GM23338 (cell line): Measurements from ENCODE around the gene DCST2. TPM values are rescaled to one million over a fixed set of nuclear protein-coding genes. Genes with fewer than 3 reads are reported as not detected.

Experiments
- ATAC-seq: fragments of 200-7000 bp; cut with Tn5 transposase; 3 replicates; pipeline ENCODE4 v1.9.1; 2020
- DNase-seq: peaks from one replicate; pipeline ENCODE4 v3.0.0-alpha.2; 2015; ENCODE audit warnings: low spot score
- H2AFZ ChIP-seq: fragments of 200-600 bp; sonication (generic); 2 replicates; pipeline ENCODE4 v1.8.0; 2016; ENCODE audit warnings: antibody characterized with exemption, mild to moderate bottlenecking, moderate library complexity
- H3F3A ChIP-seq: fragments of 200-600 bp; sonication (generic); replicated peaks from 2 replicates; pipeline ENCODE4 v1.8.0; 2017; ENCODE audit warnings: antibody characterized with exemption, mixed run types, low read depth
- H3K27ac ChIP-seq: fragments of 200-600 bp; sonication (generic); 2 replicates; pipeline ENCODE4 v1.6.1; 2016; ENCODE audit warnings: low read depth
- H3K27me3 ChIP-seq: fragments of 200-600 bp; sonication (generic); 2 replicates; pipeline ENCODE4 v1.8.0; 2016; ENCODE audit warnings: mild to moderate bottlenecking, mixed run types, moderate library complexity; ENCODE audit not compliant: insufficient read depth
- H3K36me3 ChIP-seq: fragments of 200-600 bp; sonication (generic); 2 replicates; pipeline ENCODE4 v1.8.0; 2016; ENCODE audit warnings: mild to moderate bottlenecking; ENCODE audit not compliant: insufficient read depth
- H3K4me1 ChIP-seq: fragments of 200-600 bp; sonication (generic); 2 replicates; pipeline ENCODE4 v1.8.0; 2016; ENCODE audit warnings: mild to moderate bottlenecking, moderate library complexity; ENCODE audit not compliant: insufficient read depth
- H3K4me2 ChIP-seq: fragments of 200-600 bp; sonication (generic); 2 replicates; pipeline ENCODE4 v1.7.1; 2017; ENCODE audit warnings: mixed run types
- H3K4me3 ChIP-seq: fragments of 200-600 bp; sonication (generic); 2 replicates; pipeline ENCODE4 v1.6.1; 2016; ENCODE audit warnings: mixed run types
- H3K79me2 ChIP-seq: fragments of 200-600 bp; sonication (generic); replicated peaks from 2 replicates; pipeline ENCODE4 v1.8.0; 2017; ENCODE audit warnings: mild to moderate bottlenecking; ENCODE audit not compliant: insufficient read depth
- H3K9me2 ChIP-seq: fragments of 200-600 bp; sonication (generic); 2 replicates; pipeline ENCODE4 v1.8.0; 2017; ENCODE audit not compliant: insufficient read depth
- H4K20me1 ChIP-seq: fragments of 200-600 bp; sonication (generic); replicated peaks from 2 replicates; pipeline ENCODE4 v1.8.0; 2017; ENCODE audit warnings: mild to moderate bottlenecking; ENCODE audit not compliant: insufficient read depth
- H3K27ac Mint-ChIP-seq: 2 replicates; pipeline ENCODE4 v1.8.0; 2020; ENCODE audit warnings: inconsistent platforms, mild to moderate bottlenecking, moderate library complexity, mixed read lengths
- H3K27me3 Mint-ChIP-seq: 3 replicates; pipeline ENCODE4 v1.8.0; 2022; ENCODE audit warnings: low read depth, mild to moderate bottlenecking, moderate library complexity, mixed read lengths, inconsistent platforms; ENCODE audit not compliant: insufficient read depth, poor library complexity
- H3K36me3 Mint-ChIP-seq: 3 replicates; pipeline ENCODE4 v1.8.0; 2021; ENCODE audit warnings: low read depth, mild to moderate bottlenecking, inconsistent platforms, moderate library complexity, mixed read lengths
- H3K4me1 Mint-ChIP-seq: 3 replicates; pipeline ENCODE4 v1.8.0; 2020; ENCODE audit warnings: mild to moderate bottlenecking, inconsistent platforms, mixed read lengths
- H3K4me3 Mint-ChIP-seq: 3 replicates; pipeline ENCODE4 v1.8.0; 2021; ENCODE audit warnings: moderate library complexity, mild to moderate bottlenecking, inconsistent platforms, mixed read lengths
- H3K9me3 Mint-ChIP-seq: 3 replicates; pipeline ENCODE4 v1.8.0; 2020; ENCODE audit warnings: moderate library complexity, mild to moderate bottlenecking, inconsistent platforms, mixed read lengths
- CREB1 ChIP-seq: fragments of 250-450 bp; sonication (Bioruptor Pico); IDR thresholded peaks from 2 replicates; pipeline ENCODE4 v1.5.0; 2020; ENCODE audit warnings: low read depth, mild to moderate bottlenecking, moderate library complexity
- ETS1 ChIP-seq: IDR thresholded peaks from 2 replicates; pipeline ENCODE4 v1.6.1; 2016; ENCODE audit warnings: antibody characterized with exemption
- EZH2 ChIP-seq: fragments of 200-600 bp; sonication (generic); IDR thresholded peaks from one replicate; pipeline ENCODE4 v1.8.0; 2017; ENCODE audit warnings: antibody characterized with exemption, mild to moderate bottlenecking, low read depth; ENCODE audit not compliant: unreplicated experiment
- EZH2phosphoT487 ChIP-seq: fragments of 200-600 bp; sonication (generic); IDR thresholded peaks from one replicate; pipeline ENCODE4 v1.8.1; 2018; ENCODE audit warnings: antibody characterized with exemption; ENCODE audit not compliant: unreplicated experiment
- JUNB ChIP-seq: IDR thresholded peaks from one replicate; pipeline ENCODE4 v1.6.1; 2016; ENCODE audit warnings: antibody characterized with exemption; ENCODE audit not compliant: unreplicated experiment
- NANOG ChIP-seq: IDR thresholded peaks from 2 replicates; pipeline ENCODE4 v1.6.1; 2016; ENCODE audit warnings: antibody characterized with exemption, borderline replicate concordance
- STAT1 ChIP-seq: IDR thresholded peaks from one replicate; pipeline ENCODE4 v1.6.1; 2016; ENCODE audit warnings: antibody characterized with exemption; ENCODE audit not compliant: unreplicated experiment
- ZNF114 ChIP-seq: fragments of 250-450 bp; sonication (Bioruptor Pico); IDR thresholded peaks from 2 replicates; pipeline ENCODE4 v1.5.0; 2020; ENCODE audit warnings: mild to moderate bottlenecking, moderate library complexity
- ZNF331 ChIP-seq: fragments of 250-450 bp; sonication (Bioruptor Pico); IDR thresholded peaks from 2 replicates; pipeline ENCODE4 v1.5.0; 2020; ENCODE audit warnings: low read depth, mild to moderate bottlenecking, moderate library complexity
- polyA plus RNA-seq: library from polyadenylated mRNA; unstranded; fragments of >200 nt; fragmentation: Nextera tagmentation; extraction: Ambion mirVana; gene quantifications from 2 replicates; pipeline ENCODE4 v1.2.1, GENCODE V29; 2016
- total RNA-seq: library from RNA; depleted of rRNA; stranded (reverse); fragments of >200 nt; shearing (Covaris generic); gene quantifications from 2 replicates; pipeline ENCODE4 v1.2.3, GENCODE V29; 2014
- TF ChIP-seq, protein P1 (sequence below): fragments of 250-450 bp; sonication (Bioruptor Pico); IDR thresholded peaks from 2 replicates; pipeline ENCODE4 v1.5.0; 2020; ENCODE audit warnings: mild to moderate bottlenecking, moderate library complexity

The DCST2 gene
- total and polyA plus RNA-seq, 2 experiments from 2014 or later: 0.78 TPM; not detected in 1

DNA sequence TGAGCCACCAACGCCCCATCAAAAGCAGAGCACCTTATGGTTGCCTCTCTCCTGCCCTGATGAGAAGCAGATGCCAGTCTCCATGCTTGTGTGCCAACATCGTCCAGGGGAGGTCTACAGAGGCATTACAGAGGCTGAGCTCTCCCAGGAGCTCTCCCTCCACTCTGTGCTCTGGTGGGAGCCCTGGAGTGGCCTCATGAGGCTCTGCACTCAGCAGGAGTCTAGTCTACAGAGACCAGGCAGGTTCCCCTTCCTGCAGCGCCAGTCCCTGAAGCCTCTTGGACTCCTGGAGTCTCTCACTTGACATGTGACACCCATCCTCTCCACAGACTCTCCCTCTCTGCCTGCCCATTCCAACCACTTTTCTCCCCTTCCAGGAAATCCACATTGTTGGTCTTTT, 3.5 kb upstream of the DCST2 start (continued):
- TF ChIP-seq, protein P1, sequence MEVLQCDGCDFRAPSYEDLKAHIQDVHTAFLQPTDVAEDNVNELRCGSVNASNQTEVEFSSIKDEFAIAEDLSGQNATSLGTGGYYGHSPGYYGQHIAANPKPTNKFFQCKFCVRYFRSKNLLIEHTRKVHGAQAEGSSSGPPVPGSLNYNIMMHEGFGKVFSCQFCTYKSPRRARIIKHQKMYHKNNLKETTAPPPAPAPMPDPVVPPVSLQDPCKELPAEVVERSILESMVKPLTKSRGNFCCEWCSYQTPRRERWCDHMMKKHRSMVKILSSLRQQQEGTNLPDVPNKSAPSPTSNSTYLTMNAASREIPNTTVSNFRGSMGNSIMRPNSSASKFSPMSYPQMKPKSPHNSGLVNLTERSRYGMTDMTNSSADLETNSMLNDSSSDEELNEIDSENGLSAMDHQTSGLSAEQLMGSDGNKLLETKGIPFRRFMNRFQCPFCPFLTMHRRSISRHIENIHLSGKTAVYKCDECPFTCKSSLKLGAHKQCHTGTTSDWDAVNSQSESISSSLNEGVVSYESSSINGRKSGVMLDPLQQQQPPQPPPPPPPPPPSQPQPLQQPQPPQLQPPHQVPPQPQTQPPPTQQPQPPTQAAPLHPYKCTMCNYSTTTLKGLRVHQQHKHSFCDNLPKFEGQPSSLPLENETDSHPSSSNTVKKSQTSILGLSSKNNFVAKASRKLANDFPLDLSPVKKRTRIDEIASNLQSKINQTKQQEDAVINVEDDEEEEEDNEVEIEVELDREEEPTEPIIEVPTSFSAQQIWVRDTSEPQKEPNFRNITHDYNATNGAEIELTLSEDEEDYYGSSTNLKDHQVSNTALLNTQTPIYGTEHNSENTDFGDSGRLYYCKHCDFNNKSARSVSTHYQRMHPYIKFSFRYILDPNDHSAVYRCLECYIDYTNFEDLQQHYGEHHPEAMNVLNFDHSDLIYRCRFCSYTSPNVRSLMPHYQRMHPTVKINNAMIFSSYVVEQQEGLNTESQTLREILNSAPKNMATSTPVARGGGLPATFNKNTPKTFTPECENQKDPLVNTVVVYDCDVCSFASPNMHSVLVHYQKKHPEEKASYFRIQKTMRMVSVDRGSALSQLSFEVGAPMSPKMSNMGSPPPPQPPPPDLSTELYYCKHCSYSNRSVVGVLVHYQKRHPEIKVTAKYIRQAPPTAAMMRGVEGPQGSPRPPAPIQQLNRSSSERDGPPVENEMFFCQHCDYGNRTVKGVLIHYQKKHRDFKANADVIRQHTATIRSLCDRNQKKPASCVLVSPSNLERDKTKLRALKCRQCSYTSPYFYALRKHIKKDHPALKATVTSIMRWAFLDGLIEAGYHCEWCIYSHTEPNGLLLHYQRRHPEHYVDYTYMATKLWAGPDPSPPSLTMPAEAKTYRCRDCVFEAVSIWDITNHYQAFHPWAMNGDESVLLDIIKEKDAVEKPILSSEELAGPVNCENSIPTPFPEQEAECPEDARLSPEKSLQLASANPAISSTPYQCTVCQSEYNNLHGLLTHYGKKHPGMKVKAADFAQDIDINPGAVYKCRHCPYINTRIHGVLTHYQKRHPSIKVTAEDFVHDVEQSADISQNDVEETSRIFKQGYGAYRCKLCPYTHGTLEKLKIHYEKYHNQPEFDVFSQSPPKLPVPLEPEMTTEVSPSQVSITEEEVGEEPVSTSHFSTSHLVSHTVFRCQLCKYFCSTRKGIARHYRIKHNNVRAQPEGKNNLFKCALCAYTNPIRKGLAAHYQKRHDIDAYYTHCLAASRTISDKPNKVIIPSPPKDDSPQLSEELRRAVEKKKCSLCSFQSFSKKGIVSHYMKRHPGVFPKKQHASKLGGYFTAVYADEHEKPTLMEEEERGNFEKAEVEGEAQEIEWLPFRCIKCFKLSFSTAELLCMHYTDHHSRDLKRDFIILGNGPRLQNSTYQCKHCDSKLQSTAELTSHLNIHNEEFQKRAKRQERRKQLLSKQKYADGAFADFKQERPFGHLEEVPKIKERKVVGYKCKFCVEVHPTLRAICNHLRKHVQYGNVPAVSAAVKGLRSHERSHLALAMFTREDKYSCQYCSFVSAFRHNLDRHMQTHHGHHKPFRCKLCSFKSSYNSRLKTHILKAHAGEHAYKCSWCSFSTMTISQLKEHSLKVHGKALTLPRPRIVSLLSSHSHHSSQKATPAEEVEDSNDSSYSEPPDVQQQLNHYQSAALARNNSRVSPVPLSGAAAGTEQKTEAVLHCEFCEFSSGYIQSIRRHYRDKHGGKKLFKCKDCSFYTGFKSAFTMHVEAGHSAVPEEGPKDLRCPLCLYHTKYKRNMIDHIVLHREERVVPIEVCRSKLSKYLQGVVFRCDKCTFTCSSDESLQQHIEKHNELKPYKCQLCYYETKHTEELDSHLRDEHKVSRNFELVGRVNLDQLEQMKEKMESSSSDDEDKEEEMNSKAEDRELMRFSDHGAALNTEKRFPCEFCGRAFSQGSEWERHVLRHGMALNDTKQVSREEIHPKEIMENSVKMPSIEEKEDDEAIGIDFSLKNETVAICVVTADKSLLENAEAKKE (CRISPR knock-in tag): no peak
- no peak for TF ChIP-seq NANOG

DNA sequence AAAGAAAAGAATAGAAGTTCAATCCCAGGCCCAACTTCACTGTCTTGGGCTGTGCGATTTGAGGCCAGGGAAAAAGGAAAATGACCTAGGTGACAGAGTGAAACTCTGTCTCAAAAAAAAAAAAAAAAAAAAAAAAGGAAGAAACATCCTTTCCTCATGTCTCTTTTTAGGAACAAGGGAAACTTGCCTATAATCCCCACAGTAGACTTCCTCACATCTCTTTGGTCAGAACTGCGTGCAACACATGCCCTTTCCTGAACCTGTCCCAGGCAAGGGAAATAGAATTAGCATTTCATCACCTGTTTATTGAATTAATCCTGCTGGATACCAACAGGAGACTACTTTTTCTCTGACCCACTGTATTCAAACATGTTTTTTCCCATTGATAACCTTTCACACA, 2.4 kb upstream of the DCST2 start:
- Mint-ChIP-seq H3K27ac (no peak overlapping the region), H3K36me3 (no peaks in the 10 kb centered on the region), H3K4me3 (no peak overlapping the region), H3K4me1 (no peaks in the 10 kb centered on the region; the same call in 2 of the 3 replicates), H3K9me3 (no peaks in the 10 kb centered on the region), H3K27me3 (peaks cover 11% of the 10 kb centered on the region)
- no peaks in the 10 kb centered on the region for H3K36me3 ChIP-seq
- H3F3A ChIP-seq: no peaks in the 10 kb centered on the region
- no peaks in the 10 kb centered on the region for H4K20me1 ChIP-seq
- H3K4me1 ChIP-seq: no peaks in the 10 kb centered on the region
- no peaks in the 10 kb centered on the region for H3K27me3 ChIP-seq
- DNase-seq (no peak), ATAC-seq (no peak)
- no peak overlapping the region for H3K4me3 ChIP-seq
- no peak overlapping the region for H2AFZ ChIP-seq
- no peak overlapping the region for H3K27ac ChIP-seq
- H3K4me2 ChIP-seq: no peak overlapping the region
- H3K79me2 ChIP-seq: no peaks in the 10 kb centered on the region
- H3K9me2 ChIP-seq: no peaks in the 10 kb centered on the region
- TF ChIP-seq ZNF114 (CRISPR knock-in tag) (no peak), ZNF331 (CRISPR knock-in tag) (no peak), STAT1 (no peak), EZH2 (no peak), ETS1 (no peak), NANOG (no peak), CREB1 (CRISPR knock-in tag) (no peak), EZH2phosphoT487 (no peak), JUNB (no peak)
- TF ChIP-seq, protein P1 (CRISPR knock-in tag): no peak
